ENCODE results near the gene OSBP.

DNA sequence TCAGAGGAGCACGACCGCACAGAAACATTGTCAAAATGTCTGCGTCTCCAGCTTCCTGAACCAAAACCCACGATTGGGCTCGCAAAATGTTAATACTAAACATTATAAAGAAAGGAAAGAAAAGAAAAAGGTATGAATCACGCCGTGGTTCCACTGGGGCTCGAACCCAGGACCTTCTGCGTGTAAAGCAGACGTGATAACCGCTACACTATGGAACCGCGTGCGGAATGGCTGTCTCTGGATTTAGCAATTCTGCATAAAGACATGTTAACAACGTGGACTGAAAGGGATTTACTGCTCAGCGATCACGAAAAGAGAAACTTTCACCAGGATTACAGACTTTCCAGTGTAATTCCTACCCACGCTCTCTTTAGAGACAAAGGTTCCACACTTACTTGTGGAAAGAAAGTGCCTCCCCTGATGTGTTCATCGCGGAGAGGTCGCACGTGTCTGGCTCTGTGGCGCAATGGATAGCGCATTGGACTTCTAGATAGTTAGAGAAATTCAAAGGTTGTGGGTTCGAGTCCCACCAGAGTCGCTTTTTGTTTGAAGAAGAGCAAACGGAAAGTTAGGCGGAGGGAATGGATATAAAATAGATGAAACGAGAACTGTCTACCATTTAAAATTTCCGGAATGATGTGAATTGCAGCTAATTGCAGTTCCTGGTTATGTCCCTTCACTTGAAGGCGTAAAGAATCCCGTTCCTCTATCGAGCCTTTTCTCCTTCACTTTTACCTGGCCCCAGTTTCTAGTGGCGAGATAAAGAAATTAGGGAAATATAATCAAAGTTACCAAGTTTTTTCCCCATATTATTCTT lies 64.5 kb downstream of the OSBP start:
- TF ChIP-seq CTCF (IDR thresholded peaks at IDR 0.05; ENCODE audit: low read length) (no peak), EZH2 (IDR thresholded peaks at IDR 0.05; ENCODE audit: borderline replicate concordance, low read length) (no peak)

All from OCI-LY1 (cell line).